Erythroblast (primary cell): ENCODE results near the gene PTPN7.

ENCODE experiments used
- DNase-seq, 2 experiments: peaks; one replicate each; lab custom pipeline; 2025; lab: John Stamatoyannopoulos, UW
- GATA1 ChIP-seq: IDR thresholded peaks from 2 replicates; pipeline ENCODE4 v1.6.1; 2011; ENCODE audit warnings: low read depth, mild to moderate bottlenecking, control low read depth, low read length, moderate library complexity
- POLR2A ChIP-seq: IDR thresholded peaks from 2 replicates; pipeline ENCODE4 v1.6.1; 2011; ENCODE audit warnings: mild to moderate bottlenecking, low read length

Gene PTPN7

GRCh38 chr1:202165942-202166843 lies 5.8 kb upstream of the PTPN7 start:
- DNase-seq = peak; percentile 23 to 37
- TF ChIP-seq POLR2A (no peak), GATA1 (no peak)

- TF ChIP-seq GATA1 (no peak), POLR2A (no peak)
These were observed 5.0 kb upstream of the PTPN7 start for GRCh38 chr1:202165267-202165941.

DNA sequence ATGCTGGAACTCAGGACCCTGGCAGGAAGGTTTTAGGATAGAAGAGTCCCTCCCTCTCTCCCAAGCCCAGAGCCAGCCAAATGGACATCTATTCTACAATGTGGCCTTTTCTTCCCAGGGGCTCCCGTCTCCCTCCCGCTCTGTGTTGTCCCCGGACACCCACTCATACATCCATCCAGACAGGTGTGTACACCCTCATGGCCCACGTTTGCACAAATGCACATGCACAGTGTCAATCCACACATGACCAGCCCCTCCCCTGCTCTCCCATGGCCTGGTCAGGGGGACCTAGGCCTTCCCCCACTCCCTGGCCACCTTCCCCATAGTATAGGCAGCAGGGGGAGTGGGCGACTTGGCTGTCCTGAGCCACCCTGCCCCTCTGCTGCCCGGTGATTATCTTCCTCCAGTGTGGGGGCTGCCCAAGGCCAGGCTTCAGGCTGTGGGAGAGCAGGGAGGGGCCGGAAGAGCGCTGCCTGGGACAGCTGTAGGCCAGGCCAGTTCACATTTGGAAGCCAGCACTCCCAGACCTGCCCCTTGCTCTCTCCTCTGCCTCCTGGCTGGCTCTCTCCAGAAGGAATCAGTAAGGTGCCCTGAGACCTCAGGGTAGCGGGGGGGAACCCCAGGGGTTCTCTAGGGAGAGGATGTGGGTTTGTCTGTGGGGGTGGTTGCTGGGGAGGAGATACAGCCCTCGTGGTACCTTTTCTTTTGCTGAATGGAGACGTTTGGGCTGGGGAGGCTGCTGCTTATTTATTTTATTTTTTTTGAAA lies 4.1 kb upstream of the PTPN7 start:
- peak in 1 of 2 experiments; percentile 11 for DNase-seq
- TF ChIP-seq GATA1 (no peak), POLR2A (no peak)

More at GRCh38 chr1:202165267-202165941, 5.0 kb upstream of the PTPN7 start:
- DNase-seq = no peak

- TF ChIP-seq GATA1 (no peak), POLR2A (no peak)
- no peak for DNase-seq
These were observed 3.2 kb upstream of the PTPN7 start for GRCh38 chr1:202163281-202164270.

DNA sequence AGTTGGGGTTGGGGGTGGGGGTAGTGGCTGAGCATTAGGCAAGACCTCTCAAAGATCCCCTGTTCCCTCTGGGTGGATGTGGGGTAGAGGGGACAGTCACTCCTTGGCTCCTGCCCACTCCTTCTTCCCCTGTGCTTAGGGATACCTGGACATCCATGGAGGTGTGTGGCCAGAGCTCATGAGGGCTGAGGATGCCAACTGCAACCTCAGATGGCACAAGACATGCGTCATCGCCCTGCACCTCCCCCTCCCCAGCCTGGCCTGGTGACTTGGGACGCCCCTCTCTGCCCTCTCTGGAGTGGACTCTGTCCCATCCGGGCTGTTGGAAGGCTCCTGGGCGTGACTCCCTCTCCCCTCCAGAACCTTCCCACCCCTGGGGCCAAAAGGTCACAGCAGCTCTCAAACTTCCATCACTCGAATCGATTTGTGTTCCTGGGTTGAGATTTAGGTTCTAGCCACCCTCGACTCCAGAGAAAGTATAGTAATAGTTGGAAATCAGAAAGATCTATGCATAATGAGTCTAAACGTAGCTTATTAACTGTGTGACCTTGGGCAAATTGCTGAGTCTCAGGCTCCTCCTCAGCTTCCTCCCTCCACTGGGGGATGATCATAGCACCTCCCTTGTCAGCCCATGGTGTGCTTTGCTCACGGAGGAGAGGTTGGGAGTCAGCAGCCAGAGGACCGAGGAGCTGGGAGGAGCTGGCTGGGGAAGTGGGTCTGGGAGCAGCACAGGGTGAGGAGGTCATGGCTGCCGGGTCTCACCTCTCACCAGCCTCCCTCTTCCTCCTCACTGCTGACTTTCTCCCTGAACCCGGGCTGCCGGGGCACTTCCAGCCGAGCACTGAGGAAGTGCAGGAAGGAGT lies 2.2 kb upstream of the PTPN7 start:
- TF ChIP-seq GATA1 = no peak
- no peak for TF ChIP-seq POLR2A
- DNase-seq = peak; percentile 18 to 27

DNA sequence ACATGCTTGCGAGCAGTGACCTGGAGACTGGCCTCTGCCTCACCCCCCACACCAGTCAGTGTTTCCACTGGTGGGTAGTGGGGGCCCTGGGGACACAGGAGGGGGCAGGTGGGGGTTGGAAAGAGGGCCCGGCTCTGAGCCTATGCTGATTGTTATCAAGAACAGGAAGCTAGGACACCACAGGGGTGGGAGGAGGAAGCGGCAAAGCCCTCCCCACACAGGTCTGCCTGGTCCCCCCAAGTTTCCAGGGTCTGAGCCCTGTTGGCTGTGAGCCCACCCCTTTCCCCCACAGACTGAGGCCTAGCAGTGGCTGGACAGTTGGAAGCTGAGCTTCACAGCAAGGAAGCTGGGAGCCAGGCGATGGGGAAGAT lies 1.6 kb upstream of the PTPN7 start:
- peak; percentile 39 to 46 for DNase-seq
- TF ChIP-seq POLR2A (no peak), GATA1 (no peak)

DNA sequence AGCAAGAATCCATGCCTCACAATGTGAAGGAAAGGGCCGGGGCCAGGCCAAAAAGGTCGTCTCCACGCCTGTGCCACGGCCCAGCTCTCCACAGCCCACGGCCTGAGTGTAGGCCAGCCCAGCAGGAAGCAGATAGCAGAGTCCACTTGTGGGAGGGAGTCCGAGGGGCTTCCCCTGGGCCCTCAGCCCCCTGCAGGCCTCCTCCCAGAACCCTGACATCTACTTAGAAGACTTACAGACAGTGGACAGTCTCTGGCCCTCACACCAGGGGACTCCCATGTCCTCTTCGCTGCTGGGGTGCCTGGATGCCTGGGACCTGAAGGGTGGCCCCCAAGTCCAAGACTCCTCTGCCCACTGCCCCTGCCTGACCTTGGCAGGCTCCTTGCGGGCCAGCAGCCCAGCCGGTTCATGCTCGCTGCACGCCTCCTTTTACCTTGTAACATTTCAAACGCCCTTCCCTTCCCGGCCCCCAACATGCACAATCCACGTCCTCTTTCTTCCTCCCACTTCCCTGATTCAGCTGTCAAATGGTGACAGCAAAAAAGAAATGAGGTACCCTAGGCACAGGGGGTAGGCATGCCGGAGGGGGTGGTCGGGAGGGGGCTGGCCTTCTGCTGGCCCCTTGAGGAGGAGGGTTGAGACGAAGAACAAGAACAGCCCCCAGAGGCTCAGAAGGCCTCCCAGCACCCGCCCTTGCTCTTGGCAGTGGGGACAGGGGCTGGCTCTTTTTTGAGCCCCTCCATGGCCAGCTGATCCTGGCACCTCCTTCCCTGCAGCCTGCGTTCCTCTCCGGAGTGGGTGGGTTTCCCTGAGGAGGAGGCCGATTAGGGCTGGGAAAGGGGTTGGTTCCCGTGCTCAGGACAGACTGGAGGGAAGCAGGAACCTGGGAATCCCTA lies 997 bp upstream of the PTPN7 start:
- no peak for TF ChIP-seq GATA1
- TF ChIP-seq POLR2A = no peak
- peak; percentile 63 to 66 for DNase-seq

DNA sequence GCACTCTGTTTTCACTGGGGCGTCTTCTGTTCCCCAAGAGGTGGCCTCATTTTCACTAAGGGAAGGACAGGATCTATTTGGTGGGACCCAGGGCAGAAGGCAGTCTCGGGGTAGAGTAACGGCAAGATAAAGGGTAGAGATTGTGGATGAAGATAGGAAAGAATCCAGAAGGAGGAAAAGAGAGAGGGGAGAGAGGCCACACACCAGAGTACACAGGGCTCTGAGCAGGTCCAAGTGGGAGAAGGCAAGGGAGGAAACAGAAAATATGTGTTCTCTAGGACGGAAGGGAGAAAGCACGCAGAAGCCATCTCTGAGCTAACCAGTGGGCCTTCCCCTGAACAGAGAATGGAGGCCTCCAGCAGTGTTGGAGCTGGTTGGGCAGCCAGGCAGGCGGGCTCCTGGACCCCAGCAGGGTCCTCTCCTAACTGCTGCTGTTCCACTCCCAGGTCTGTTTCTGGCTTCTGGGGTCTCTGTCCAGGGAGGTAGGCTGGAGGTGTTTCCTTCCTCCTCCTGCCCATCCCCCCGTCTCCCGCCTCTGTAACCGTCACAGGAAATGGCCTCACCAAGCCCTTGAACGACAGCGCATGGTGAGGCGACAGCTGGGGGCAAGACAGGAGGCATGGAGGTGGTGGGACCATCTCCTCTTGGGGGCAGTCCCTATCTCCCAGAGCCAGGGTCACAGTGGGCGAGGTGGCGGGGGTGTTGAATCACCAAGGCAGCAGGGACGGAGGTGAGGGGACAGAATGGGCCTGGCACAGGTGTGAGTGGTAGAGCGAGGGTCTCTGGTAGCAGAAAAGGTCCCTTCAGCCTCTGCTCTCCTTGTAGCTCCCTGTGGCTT lies 649 bp downstream of the PTPN7 start:
- DNase-seq = peak; percentile 76 to 79
- TF ChIP-seq GATA1 = no peak
- peak; percentile 83 for TF ChIP-seq POLR2A

DNA sequence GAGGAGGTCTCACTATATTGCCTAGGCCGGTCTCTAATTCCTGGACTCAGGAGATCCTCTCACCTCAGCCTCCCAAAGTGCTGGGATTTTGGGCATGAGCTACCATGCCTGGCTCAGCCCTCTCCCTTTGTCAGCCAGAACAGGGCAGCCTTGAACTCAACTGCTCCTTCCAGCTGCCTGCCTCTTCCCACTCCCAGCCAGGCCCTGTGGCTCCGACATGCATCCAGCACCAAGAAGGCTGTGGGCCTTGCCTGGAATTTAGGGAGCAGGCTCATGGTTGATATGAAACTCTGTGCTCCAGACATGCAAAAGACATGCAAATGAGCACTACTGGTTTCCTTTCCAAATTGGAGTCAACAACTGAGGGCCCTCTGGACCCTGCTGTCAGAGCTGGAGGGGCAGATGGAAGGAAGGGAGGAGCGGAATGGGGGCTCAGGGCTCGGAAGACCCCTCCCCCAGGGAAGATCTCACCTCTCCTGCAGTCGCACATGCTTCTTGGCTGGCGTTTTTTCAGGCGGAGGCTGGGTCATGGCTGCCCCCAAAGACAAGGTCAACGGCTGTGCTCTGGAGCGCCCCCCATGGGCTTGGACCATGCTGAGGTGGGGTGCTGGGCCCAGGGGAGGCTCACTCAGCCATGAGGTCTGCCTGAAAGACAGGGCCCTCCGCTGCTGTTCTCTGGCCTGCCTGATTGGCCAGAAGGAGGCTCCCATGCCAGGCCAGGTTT lies 1.4 kb downstream of the PTPN7 start:
- TF ChIP-seq POLR2A = no peak
- TF ChIP-seq GATA1 = no peak

GRCh38 chr1:202157945-202158344 lies 2.5 kb downstream of the PTPN7 start:
- TF ChIP-seq POLR2A (no peak), GATA1 (no peak)
- no peak for DNase-seq

More for the DNA sequence above, 1.4 kb downstream of the PTPN7 start:
- peak; percentile 64 to 84 for DNase-seq
